RWPE1 (cell line): ENCODE measurements around the gene AVPR2.

Source experiments
- CTCF ChIA-PET: fragments of 350-600 bp; sonication (Branson Sonifier 250); formaldehyde crosslinking; extraction: SDS; loops from one replicate; lab custom pipeline; 2021; lab: Yijun Ruan, JAX
- POLR2A ChIA-PET: fragments of 400-600 bp; formaldehyde crosslinking; extraction: SDS; loops from one replicate; lab custom pipeline; 2020; ENCODE audit warnings: antibody characterized with exemption; ENCODE audit not compliant: low non-redundant PET; lab: Yijun Ruan, JAX
- DNase-seq: peaks from one replicate; pipeline ENCODE4 v3.0.0; 2012; ENCODE audit warnings: low spot score
- H3K27ac ChIP-seq: fragments of 450-650 bp; 2 replicates; pipeline ENCODE4 v1.5.1; 2017
- TF ChIP-seq, protein P1 (sequence below): fragments of 450-650 bp; conservative IDR thresholded peaks from 2 replicates; pipeline ENCODE4 v1.5.1; 2017; ENCODE audit warnings: low read depth, mild to moderate bottlenecking

AVPR2 gene

DNA sequence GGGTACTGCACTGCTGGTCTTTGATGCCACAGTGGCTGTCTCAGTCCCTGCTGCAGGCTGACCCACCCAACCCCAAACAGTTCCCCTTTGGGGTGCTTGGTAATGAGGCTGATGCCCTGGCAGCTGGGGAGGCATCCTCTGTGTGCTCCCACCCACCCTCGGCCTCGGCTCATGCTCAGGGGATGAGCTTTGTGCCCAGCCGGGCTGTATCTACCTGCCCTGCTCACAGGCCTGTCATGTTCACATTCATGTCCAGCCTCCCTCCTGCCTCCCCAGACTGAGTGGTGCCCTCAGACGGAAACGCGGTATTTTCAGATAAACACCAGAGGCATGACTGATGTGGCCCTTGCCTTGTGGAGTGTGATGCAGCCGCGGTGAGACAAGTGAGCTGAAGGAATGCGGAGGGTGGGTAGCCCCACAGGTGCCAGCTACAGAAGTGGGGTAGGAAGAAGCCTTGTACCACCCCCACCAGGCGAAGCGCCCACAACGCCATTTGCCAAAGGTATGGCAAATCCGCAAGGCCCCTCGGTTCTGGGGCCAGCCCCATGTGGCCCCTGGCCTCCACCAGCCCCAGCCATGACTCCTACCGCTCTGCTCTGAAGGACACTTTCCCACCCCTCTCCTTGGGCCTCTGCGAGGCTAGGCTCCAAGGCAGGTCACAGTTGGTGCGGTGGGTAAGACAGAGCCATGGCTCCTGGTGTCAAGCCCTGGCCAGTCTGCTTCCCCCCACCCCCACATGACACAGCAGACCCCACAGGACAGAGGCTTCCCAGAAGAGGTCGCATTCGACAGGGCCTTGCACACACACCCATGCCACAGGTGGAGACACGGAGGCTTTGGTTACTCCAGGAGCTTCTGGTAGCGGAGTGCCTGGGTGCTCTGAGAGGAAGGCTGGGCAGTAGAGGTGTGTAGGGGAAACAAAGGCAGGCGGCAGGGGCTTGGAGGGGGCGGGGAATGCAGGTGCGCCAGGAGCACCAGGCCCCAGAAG is 41.8 kb downstream of the AVPR2 start:
- ChIA-PET CTCF (interaction anchor here (0.6 to 1.2 kb wide), 5 partner anchors 22 to 276 kb away, joined by 3 to 4 read pairs (median 3); partner anchors contain the start of gene PLXNB3), POLR2A (interaction anchor here (0.7 kb wide), 1 partner anchor 21 kb away, joined by 8 read pairs; no protein-coding TSS in a partner anchor)
- TF ChIP-seq, protein P1, sequence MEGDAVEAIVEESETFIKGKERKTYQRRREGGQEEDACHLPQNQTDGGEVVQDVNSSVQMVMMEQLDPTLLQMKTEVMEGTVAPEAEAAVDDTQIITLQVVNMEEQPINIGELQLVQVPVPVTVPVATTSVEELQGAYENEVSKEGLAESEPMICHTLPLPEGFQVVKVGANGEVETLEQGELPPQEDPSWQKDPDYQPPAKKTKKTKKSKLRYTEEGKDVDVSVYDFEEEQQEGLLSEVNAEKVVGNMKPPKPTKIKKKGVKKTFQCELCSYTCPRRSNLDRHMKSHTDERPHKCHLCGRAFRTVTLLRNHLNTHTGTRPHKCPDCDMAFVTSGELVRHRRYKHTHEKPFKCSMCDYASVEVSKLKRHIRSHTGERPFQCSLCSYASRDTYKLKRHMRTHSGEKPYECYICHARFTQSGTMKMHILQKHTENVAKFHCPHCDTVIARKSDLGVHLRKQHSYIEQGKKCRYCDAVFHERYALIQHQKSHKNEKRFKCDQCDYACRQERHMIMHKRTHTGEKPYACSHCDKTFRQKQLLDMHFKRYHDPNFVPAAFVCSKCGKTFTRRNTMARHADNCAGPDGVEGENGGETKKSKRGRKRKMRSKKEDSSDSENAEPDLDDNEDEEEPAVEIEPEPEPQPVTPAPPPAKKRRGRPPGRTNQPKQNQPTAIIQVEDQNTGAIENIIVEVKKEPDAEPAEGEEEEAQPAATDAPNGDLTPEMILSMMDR: no peak
- peak overlapping the region; percentile 50 for H3K27ac ChIP-seq
- no peak for DNase-seq

DNA sequence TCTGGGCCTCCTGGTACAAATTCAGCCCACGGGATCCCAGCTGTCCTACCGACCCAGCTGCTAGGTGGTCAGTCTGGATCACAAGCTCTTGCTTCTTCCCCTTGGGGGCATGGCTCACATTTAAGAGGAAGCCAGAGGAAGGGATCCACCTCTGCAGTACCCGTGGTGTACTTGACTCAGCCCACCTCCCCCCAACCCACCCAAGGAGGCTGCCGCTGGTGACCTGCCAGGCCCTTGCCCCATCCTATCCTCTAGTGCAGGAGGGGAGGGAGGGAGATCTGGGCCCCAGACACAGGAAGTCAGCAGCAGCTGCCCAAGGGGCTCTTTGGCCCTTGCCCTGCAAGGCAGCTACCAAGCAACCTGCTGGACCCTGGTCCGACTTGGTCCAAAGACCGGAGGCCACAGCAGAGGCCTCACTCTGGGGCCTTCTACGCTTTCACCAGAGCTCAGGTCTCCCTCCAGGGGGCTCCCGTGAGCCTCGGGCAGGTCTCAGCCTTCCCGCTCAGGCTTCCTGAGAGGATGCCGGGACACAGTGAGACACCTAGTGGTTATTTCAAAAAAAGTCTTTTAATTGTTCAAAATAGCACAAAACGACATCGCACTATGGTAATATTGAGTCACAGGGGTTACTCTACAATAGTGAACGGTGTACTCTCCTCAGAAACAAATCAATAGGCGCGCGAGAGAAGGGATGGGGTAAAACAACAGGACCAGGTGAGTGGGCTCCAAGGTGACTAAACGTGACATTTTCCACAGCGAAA is 42.7 kb downstream of the AVPR2 start:
- POLR2A ChIA-PET: interaction anchor here (1.0 kb wide), 1 partner anchor 12 kb away, joined by 3 read pairs; no protein-coding TSS in a partner anchor
- peak; percentile 52 for DNase-seq
- peak overlapping the region; percentile 50 for H3K27ac ChIP-seq
- TF ChIP-seq, protein P1: peak; percentile 74
- CTCF ChIA-PET: interaction anchor here (0.5 to 1.2 kb wide), 8 partner anchors 20 to 277 kb away, joined by 3 to 4 read pairs (median 3); partner anchors contain the start of gene PLXNB3

DNA sequence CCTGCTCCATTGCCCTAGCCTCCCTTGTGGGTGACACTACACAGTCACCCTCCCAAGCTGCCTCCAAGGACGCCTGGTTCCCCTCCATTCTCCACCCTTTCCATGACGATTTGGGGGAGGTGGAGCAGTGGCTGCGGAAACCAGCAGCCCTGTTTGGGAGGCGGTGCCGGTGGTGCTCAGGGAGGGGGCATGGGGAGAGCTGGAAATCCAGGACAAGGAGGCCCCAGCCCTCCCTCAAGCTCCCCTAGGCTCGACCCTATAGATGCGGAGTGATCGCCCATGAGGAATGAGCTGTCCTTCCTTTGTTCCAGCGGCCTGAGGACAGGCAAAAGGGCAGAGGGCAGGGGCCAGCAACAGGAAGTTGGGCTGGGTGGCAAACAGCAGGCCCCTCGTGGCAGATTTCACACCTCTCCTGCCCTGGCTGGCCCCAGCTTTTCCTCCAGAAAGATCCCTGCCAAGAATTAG is 43.6 kb downstream of the AVPR2 start:
- ChIA-PET CTCF (no interaction called here), POLR2A (interaction anchor here (1.0 kb wide), 1 partner anchor 13 kb away, joined by 3 read pairs; no protein-coding TSS in a partner anchor)
- DNase-seq: no peak
- TF ChIP-seq, protein P1: no peak
- H3K27ac ChIP-seq: peak overlapping the region; percentile 50

DNA sequence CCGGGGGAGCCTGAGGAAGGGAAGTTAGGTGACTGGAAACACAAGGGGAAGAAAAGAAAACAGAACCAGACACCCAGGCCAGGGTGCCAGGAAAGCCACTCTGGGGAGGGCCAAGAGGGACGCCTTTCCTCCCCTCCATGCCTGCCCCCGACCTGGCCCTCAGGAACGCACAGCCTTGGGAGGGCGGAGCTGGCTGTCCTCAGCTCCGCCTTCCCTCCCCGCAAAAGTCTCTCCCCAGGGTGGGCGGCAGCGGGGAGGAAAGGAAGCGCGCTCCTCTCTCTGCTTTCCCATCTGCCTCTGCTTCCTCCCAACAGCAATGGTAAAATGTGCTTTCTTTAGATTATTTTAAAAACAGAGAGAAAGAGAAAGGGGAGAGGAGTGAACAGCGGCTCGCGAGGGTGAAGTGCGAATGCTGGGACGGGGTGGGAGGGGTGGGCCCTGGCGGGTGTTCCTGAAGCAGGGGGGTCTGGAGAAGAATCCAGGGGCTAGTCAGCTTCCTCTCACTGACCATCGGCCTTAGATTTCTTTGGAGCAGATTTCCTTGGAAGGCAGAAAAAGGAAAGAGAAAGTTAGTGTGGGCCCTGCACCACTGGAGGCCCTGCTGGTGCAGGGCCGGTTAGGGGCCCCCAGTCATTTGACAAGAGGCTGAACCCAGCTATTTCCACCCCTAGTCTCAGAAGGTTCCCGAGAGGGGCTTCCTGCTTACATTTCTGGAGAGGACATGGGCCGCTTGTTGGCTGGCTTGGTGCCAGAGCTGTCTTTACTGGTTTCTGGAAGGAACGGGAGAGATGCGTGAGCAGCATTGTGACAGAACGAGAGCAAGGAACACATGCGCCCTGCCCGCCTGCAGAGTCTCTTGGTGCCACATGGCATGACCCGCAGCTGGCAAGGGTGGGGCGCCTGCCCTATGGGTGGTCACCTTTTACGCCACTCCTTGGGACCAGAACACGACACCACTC is 44.7 kb downstream of the AVPR2 start:
- ChIA-PET CTCF (interaction anchor here (0.6 kb wide), 1 partner anchor 12 kb away, joined by 3 read pairs; no protein-coding TSS in a partner anchor), POLR2A (no interaction called here)
- TF ChIP-seq, protein P1: no peak
- no peak for DNase-seq
- peak overlapping the region; percentile 50 for H3K27ac ChIP-seq

DNA sequence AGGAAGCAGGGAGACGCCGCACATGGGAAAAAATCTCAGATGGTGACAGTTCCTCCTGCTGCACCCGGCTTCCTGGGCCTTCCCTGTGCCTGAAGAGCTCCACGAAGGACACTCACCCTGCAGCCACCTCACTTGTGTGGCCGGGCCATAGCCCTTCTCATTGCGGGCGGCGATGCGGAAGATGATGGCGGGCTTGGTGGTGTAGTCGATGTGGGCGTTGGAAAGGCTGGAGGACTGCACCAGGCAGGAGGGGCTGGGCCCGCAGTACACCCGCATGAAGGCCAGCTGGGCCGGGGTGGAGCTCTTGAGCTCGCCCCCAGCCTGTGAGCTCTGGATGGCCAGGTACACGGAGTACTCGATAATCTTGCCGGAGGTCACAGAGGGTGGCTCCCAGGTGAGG is 45.7 kb downstream of the AVPR2 start:
- TF ChIP-seq, protein P1: no peak
- CTCF ChIA-PET: interaction anchor here (0.6 kb wide), 1 partner anchor 13 kb away, joined by 3 read pairs; no protein-coding TSS in a partner anchor
- POLR2A ChIA-PET: no interaction called here
- peak overlapping the region; percentile 50; the same call in 1 of the 2 replicates for H3K27ac ChIP-seq
- no peak for DNase-seq
